ENCODE data around the gene RPA4. TPM values are rescaled to one million over a fixed set of nuclear protein-coding genes. Genes with fewer than 3 reads are reported as not detected.
"Not testable (repeated sequence)": the region's sequence is repeated elsewhere in the genome, so short reads cannot be mapped to it uniquely, and the experiment has no call there.

Gene RPA4
- total and polyA plus RNA-seq, 2 donors (not counting 1 experiment from before 2014, with no cell fraction given), result 0.05 to 1.2 TPM

DNA sequence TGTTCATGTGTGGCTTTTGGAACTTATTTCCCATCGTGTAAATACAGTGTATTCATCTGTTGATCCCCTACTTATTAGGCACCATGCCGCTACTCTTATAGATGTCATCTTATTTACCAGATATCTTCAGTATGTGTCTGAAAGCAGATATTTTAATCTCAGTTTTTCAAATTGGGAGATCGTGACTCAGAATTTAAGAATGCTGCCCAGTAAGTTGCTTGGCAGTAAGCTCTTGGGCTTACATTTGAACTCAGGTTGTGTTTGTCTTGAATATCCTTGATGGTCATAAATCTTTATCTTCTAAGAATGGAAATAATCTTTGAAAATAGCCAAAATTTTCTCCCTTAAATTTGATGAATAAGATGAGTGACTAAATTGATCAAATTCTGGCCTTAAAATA, 45.9 kb upstream of the RPA4 start:
- Histone ChIP-seq H3K4me2 (ENCODE audit: extremely low read depth, insufficient read depth, low read length) (no peak overlapping the region), H3K4me3 (replicated peaks in 1 of 4; ENCODE audit: control extremely low read depth in 1 of 4, insufficient read depth in 1 of 4, low read depth in 3 of 4, low read length in 4 of 4) (no peak overlapping the region), H3K9ac (ENCODE audit: insufficient read depth, low read length) (no peak overlapping the region), H3K9me3 (ENCODE audit: control insufficient read depth, insufficient read depth, low read depth, low read length) (no peaks in the 10 kb centered on the region), H3K27ac (ENCODE audit: insufficient read depth, low read length) (no peak overlapping the region), H2AFZ (ENCODE audit: low read length) (no peak overlapping the region), H3K36me3 (ENCODE audit: control insufficient read depth, insufficient read depth, low read length) (no peaks in the 10 kb centered on the region), H3K4me1 (ENCODE audit: control insufficient read depth, extremely low read depth, insufficient read depth, low read length) (no peaks in the 10 kb centered on the region), H4K20me1 (ENCODE audit: control insufficient read depth, extremely low read depth, insufficient read depth, low read length) (no peaks in the 10 kb centered on the region), H3K79me2 (ENCODE audit: control insufficient read depth, insufficient read depth, low read length) (no peaks in the 10 kb centered on the region), H3K27me3 (ENCODE audit: control insufficient read depth, insufficient read depth, low read length) (no peaks in the 10 kb centered on the region)
- peak; percentile 8 to 39 for DNase-seq (ENCODE audit: low read depth in 2 of 2)
- TF ChIP-seq CTCF (conservative IDR thresholded peaks at IDR 0.05 in 1 of 2, IDR thresholded peaks at IDR 0.05 in 1 of 2; ENCODE audit: low read depth in 1 of 2, low read length in 2 of 2) (no peak), EZH2 (IDR thresholded peaks at IDR 0.05; ENCODE audit: low read length, missing control alignments) (no peak)

- Histone ChIP-seq H3K27ac (ENCODE audit: insufficient read depth, low read length) (no peak overlapping the region), H2AFZ (ENCODE audit: low read length) (no peak overlapping the region), H3K9ac (ENCODE audit: insufficient read depth, low read length) (no peak overlapping the region), H3K4me2 (ENCODE audit: extremely low read depth, insufficient read depth, low read length) (no peak overlapping the region), H4K20me1 (ENCODE audit: control insufficient read depth, extremely low read depth, insufficient read depth, low read length) (no peaks in the 10 kb centered on the region), H3K4me1 (ENCODE audit: control insufficient read depth, extremely low read depth, insufficient read depth, low read length) (no peaks in the 10 kb centered on the region), H3K79me2 (ENCODE audit: control insufficient read depth, insufficient read depth, low read length) (no peaks in the 10 kb centered on the region), H3K9me3 (ENCODE audit: control insufficient read depth, insufficient read depth, low read depth, low read length) (no peaks in the 10 kb centered on the region), H3K4me3 (replicated peaks in 1 of 4; ENCODE audit: control extremely low read depth in 1 of 4, insufficient read depth in 1 of 4, low read depth in 3 of 4, low read length in 4 of 4) (no peak overlapping the region), H3K36me3 (ENCODE audit: control insufficient read depth, insufficient read depth, low read length) (no peaks in the 10 kb centered on the region), H3K27me3 (ENCODE audit: control insufficient read depth, insufficient read depth, low read length) (no peaks in the 10 kb centered on the region)
- TF ChIP-seq EZH2 (IDR thresholded peaks at IDR 0.05; ENCODE audit: low read length, missing control alignments) (no peak), CTCF (conservative IDR thresholded peaks at IDR 0.05 in 1 of 2, IDR thresholded peaks at IDR 0.05 in 1 of 2; ENCODE audit: low read depth in 1 of 2, low read length in 2 of 2) (no peak)
- no peak for DNase-seq (ENCODE audit: low read depth in 2 of 2)
These were observed 45.2 kb upstream of the RPA4 start for GRCh38 chrX:96838537-96838936.

GRCh38 chrX:96841325-96841724, 42.4 kb upstream of the RPA4 start:
- TF ChIP-seq CTCF (conservative IDR thresholded peaks at IDR 0.05 in 1 of 2, IDR thresholded peaks at IDR 0.05 in 1 of 2; ENCODE audit: low read depth in 1 of 2, low read length in 2 of 2) (no peak), EZH2 (IDR thresholded peaks at IDR 0.05; ENCODE audit: low read length, missing control alignments) (no peak)
- H3K27me3 ChIP-seq (ENCODE audit: control insufficient read depth, insufficient read depth, low read length), result no peaks in the 10 kb centered on the region
- no peaks in the 10 kb centered on the region for H3K4me1 ChIP-seq (ENCODE audit: control insufficient read depth, extremely low read depth, insufficient read depth, low read length)
- no peak for DNase-seq (ENCODE audit: low read depth in 2 of 2)
- no peak overlapping the region for H3K27ac ChIP-seq (ENCODE audit: insufficient read depth, low read length)
- H3K9me3 ChIP-seq (ENCODE audit: control insufficient read depth, insufficient read depth, low read depth, low read length), result no peaks in the 10 kb centered on the region
- no peak overlapping the region for H3K9ac ChIP-seq (ENCODE audit: insufficient read depth, low read length)
- no peak overlapping the region for H3K4me3 ChIP-seq (replicated peaks in 1 of 4; ENCODE audit: control extremely low read depth in 1 of 4, insufficient read depth in 1 of 4, low read depth in 3 of 4, low read length in 4 of 4)
- H3K4me2 ChIP-seq (ENCODE audit: extremely low read depth, insufficient read depth, low read length), result no peak overlapping the region
- H2AFZ ChIP-seq (ENCODE audit: low read length), result no peak overlapping the region
- H3K36me3 ChIP-seq (ENCODE audit: control insufficient read depth, insufficient read depth, low read length), result no peaks in the 10 kb centered on the region
- no peaks in the 10 kb centered on the region for H4K20me1 ChIP-seq (ENCODE audit: control insufficient read depth, extremely low read depth, insufficient read depth, low read length)
- no peaks in the 10 kb centered on the region for H3K79me2 ChIP-seq (ENCODE audit: control insufficient read depth, insufficient read depth, low read length)

DNA sequence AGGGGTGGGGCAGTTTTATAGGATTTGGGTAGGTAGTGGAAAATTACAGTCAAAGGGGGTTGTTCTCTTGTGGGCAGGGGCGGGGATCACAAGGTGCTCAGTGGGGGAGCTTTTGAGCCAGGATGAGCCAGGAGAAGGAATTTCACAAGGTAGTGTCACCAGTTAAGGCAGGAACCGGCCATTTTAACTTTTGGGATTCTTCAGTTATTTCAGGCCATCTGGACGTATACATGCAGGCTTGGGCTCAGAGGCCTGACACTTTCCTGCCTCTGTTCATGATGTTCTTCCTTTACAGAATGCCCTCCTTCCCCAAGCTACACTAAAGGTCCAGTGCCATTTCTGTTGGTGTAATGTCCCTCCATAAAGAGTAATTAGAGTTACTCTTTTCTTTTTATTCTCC, 41.8 kb upstream of the RPA4 start:
- H3K27ac ChIP-seq (ENCODE audit: insufficient read depth, low read length); H4K20me1 ChIP-seq (ENCODE audit: control insufficient read depth, extremely low read depth, insufficient read depth, low read length); H3K27me3 ChIP-seq (ENCODE audit: control insufficient read depth, insufficient read depth, low read length); H3K4me1 ChIP-seq (ENCODE audit: control insufficient read depth, extremely low read depth, insufficient read depth, low read length); H3K36me3 ChIP-seq (ENCODE audit: control insufficient read depth, insufficient read depth, low read length); H3K4me3 ChIP-seq (replicated peaks in 1 of 4; ENCODE audit: control extremely low read depth in 1 of 4, insufficient read depth in 1 of 4, low read depth in 3 of 4, low read length in 4 of 4); DNase-seq (ENCODE audit: low read depth in 2 of 2); H3K79me2 ChIP-seq (ENCODE audit: control insufficient read depth, insufficient read depth, low read length); H3K4me2 ChIP-seq (ENCODE audit: extremely low read depth, insufficient read depth, low read length); H3K9ac ChIP-seq (ENCODE audit: insufficient read depth, low read length); H2AFZ ChIP-seq (ENCODE audit: low read length); H3K9me3 ChIP-seq (ENCODE audit: control insufficient read depth, insufficient read depth, low read depth, low read length): not testable (repeated sequence)
